GM12892 (cell line): Measurements from ENCODE around the gene PRICKLE2.
"Not testable (repeated sequence)": the region's sequence is repeated elsewhere in the genome, so short reads cannot be mapped to it uniquely, and the experiment has no call there.

Experiments used
- DNase-seq: peaks from one replicate; pipeline ENCODE4 v3.0.0; 2011; ENCODE audit not compliant: insufficient read length
- FAIRE-seq: peaks from 2 replicates; lab custom pipeline; 2011; peaks lifted over from hg19 to GRCh38; lab: Jason Lieb, UNC
- POLR2A ChIP-seq: IDR thresholded peaks from 2 replicates; pipeline ENCODE4 v1.6.1; 2011; ENCODE audit warnings: low read depth, low read length, control low read depth
- POLR2AphosphoS5 ChIP-seq: IDR thresholded peaks from 2 replicates; pipeline ENCODE4 v1.6.1; 2011; ENCODE audit warnings: low read depth, low read length, control low read depth
- TAF1 ChIP-seq: IDR thresholded peaks from 2 replicates; pipeline ENCODE4 v1.6.1; 2011; ENCODE audit warnings: low read depth, mild to moderate bottlenecking, control low read depth, low read length, borderline replicate concordance

PRICKLE2 gene

GRCh38 chr3:64097920-64098319 is 127.3 kb downstream of the PRICKLE2 start:
- FAIRE-seq (no peak), DNase-seq (no peak)
- TF ChIP-seq POLR2A (no peak), POLR2AphosphoS5 (no peak), TAF1 (no peak)

DNA sequence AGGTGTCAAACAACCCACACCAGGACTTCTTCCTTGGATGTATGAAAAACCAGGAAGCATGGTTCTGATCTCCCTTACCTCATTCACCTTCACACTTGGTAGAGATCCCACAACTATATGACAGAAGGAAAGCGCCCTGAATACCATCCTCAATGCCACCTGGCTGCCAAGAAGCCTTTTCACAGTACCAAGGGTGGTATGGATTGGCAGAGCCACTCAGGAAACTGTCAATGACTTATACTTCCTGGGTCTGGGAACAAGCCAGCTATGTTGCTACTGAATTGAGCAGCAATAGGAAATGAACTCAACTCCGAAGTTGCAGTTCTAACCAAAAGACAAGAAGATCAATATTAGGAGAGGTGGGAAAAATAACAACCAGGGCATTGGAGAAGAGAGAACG is 129.5 kb downstream of the PRICKLE2 start:
- TF ChIP-seq POLR2AphosphoS5 (no peak), TAF1 (no peak), POLR2A (no peak)
- FAIRE-seq: no peak
- no peak for DNase-seq

DNA sequence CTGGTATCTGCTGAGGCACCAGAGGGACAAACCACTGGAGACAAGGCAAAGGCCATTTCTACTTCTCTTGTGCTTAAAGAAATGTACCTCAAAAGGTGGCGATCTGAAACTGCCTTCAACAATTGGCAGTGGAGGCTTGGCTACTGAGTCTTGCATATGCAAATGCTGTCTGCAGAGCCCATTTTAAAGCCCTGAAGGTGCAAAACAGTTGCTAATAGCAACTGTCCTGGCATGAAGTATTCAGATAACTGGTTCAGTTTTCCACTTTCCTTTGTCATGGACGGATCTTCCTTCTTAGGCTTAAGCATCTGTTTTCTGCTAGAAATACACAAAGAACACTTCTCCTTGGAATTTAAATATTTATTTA is 130.6 kb downstream of the PRICKLE2 start:
- no peak for DNase-seq
- TF ChIP-seq POLR2AphosphoS5: no peak
- no peak for TF ChIP-seq TAF1
- TF ChIP-seq POLR2A: no peak
- FAIRE-seq: no peak

- FAIRE-seq (no peak), DNase-seq (no peak)
- no peak for TF ChIP-seq TAF1
- no peak for TF ChIP-seq POLR2A
- TF ChIP-seq POLR2AphosphoS5: no peak
Measured at GRCh38 chr3:64093825-64094712, 131.2 kb downstream of the PRICKLE2 start.

DNA sequence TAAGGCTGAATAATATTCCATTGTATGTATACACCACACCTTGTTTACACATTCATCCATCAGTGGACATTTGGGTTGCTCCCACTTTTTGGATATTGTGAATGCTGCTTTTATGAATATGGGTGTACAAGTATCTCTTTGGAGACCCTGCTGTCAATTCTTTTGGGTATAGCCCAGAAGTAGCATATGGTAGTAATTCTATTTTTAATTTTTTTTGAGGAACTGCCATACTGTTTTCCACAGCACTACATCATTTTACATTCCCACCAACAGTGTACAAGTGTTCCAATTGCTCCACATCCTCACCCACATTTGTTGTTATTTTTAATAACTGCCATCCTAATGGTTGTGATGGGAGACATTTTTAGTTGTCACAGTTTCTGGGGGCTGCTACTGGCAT is 132.1 kb downstream of the PRICKLE2 start:
- no peak for TF ChIP-seq TAF1
- TF ChIP-seq POLR2AphosphoS5: no peak
- no peak for TF ChIP-seq POLR2A
- DNase-seq (no peak), FAIRE-seq (no peak)

GRCh38 chr3:64091501-64091900 is 133.8 kb downstream of the PRICKLE2 start:
- TF ChIP-seq TAF1 (no peak), POLR2A (no peak), POLR2AphosphoS5 (no peak)
- no peak for FAIRE-seq
- no peak for DNase-seq

DNA sequence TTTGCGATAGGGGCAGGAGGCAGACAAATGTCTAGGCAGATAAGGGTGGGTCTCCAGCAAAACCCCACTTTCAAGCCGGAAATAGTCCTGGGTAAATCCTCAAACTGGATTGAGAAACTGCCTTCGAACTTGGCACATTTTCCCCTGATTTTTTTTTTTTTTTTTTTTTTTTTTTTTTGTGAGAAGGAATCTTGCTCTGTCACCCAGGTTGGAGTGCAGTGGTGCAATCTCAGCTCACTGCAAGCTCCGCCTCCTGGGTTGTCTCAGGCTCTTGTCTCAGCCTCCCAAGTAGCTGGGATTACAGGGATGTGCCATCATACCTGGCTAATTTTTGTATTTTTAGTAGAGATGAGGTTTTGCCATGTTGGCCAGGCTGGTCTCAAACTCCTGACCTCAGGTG is 135.9 kb downstream of the PRICKLE2 start:
- not testable (repeated sequence) for FAIRE-seq, DNase-seq

GRCh38 chr3:64088408-64089205 is 136.7 kb downstream of the PRICKLE2 start:
- FAIRE-seq (no peak), DNase-seq (no peak)
- TF ChIP-seq POLR2A: no peak
- TF ChIP-seq TAF1: no peak
- TF ChIP-seq POLR2AphosphoS5: no peak

DNA sequence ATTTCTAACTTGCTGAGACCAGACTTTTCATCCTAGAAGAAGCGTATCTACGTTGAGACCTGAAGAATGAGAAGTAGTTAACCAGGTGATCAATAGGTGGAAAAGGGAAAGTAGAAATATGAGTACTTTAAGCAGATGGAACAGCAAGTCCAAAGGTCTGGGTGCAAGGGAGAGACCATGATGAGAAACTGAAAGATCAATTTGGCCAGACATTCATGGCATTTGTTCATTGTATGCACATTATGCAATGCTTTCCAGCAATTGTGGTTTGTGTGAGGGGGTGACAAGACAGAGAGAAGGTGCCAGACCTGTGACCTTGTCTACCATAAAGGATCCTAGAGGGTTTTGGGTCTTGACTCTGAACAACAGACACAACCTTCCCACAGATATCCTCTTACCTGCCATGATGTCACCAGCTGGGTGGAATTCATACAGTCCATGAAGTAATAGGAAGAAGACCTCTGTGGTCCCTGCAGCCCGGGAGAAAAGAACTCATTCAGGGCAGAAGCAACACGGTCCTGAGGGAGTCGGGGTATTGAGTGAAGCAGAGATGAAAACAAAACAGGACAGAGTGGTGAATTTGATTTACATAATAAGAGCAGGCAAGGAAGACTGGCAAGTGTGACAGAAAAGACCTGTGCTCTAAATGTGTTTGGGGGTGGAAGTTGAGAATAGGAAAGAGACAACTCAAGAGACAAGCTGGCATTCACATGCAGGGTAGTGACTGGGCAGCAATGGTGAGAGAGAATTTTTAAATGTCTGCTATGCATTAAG is 138.6 kb downstream of the PRICKLE2 start:
- FAIRE-seq: no peak

GRCh38 chr3:64084640-64085039 is 140.6 kb downstream of the PRICKLE2 start:
- TF ChIP-seq TAF1 (no peak), POLR2A (no peak), POLR2AphosphoS5 (no peak)
- FAIRE-seq: no peak
- DNase-seq: no peak

More for the DNA sequence above, 138.6 kb downstream of the PRICKLE2 start:
- no peak for TF ChIP-seq POLR2A
- TF ChIP-seq TAF1: no peak
- TF ChIP-seq POLR2AphosphoS5: no peak
- no peak for DNase-seq

- no peak for FAIRE-seq
- no peak for TF ChIP-seq POLR2A
- TF ChIP-seq TAF1: no peak
- TF ChIP-seq POLR2AphosphoS5: no peak
- DNase-seq: no peak
Measured at GRCh38 chr3:64083575-64083974, 141.7 kb downstream of the PRICKLE2 start.
